Activated T-helper 1 cell treated with anti-CD3 and anti-CD28 coated beads, Interleukin-2, amount 50 U/mL, for 16 hours (primary cell): Measurements from ENCODE around the gene TIMM10.

Experiments used
- DNase-seq, 2 donors: peaks; one replicate each; pipeline ENCODE4 v3.0.0-alpha.2; 2020; ENCODE audit warnings: low read depth in 1 of 2, low spot score in 1 of 2

The TIMM10 gene

DNA sequence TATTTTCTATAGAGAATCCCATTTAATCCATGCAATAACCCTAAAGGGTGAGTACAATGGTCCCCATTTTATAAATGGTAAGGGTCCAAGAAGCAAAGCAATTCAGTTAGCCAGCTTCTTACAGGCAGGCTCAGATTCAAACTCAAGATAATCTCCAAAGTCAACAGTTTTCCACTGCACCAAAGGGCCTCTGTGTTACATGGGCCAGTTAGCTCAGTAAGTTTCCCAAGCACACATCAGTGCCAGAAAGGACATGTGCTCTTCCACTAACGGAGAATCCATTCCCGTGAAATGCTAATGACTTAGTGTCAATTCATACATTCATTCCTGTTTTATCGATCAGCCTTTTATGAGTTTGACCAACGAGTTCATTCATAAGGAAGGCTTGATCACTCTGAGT, 26.0 kb downstream of the TIMM10 start:
- DNase-seq = no peak

GRCh38 chr11:57502870-57503269, 27.7 kb downstream of the TIMM10 start:
- no peak for DNase-seq

- DNase-seq = no peak
These were observed 28.2 kb downstream of the TIMM10 start for GRCh38 chr11:57502376-57502775.

DNA sequence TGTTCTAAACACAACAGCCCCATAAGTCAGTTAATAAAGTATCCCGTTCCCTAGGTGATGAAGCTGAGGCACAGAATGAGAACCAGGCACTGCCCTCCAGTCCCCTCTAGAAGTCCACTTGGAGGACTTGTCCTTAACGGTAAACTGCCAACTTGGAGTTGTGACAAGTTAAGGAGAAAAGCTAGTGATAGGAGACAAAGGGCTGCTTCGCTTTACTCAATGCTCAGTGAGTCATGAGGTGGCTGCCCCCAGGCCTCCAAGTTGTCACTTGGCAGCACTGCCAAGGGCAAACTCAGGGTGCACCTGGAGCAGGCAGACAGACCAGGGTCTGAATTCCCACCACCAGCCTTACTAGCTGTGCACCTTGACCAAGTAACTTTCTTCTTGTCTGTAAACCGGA, 28.6 kb downstream of the TIMM10 start:
- DNase-seq = no peak

GRCh38 chr11:57500926-57501325, 29.6 kb downstream of the TIMM10 start:
- DNase-seq = no peak

DNA sequence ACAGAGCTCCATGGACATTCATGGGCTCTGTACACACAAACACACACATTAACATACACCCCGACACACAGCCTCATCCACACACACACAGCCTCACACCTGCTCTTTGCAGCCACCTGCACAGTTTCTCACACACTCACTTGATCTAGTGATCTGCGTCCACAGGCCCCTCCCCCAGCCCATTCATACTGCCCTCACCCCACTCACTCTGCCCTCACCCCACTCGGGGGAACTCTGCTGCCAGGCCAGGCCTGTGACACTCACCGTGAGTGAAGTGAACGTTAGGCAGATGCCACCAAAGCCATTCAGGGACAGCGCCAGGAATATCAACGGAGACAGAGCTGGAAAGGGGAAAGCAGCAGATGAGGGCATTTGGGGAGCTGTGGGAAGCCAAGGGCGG, 30.0 kb downstream of the TIMM10 start:
- DNase-seq = no peak

- DNase-seq = no peak
These were observed 30.5 kb downstream of the TIMM10 start for GRCh38 chr11:57499983-57500461.

DNA sequence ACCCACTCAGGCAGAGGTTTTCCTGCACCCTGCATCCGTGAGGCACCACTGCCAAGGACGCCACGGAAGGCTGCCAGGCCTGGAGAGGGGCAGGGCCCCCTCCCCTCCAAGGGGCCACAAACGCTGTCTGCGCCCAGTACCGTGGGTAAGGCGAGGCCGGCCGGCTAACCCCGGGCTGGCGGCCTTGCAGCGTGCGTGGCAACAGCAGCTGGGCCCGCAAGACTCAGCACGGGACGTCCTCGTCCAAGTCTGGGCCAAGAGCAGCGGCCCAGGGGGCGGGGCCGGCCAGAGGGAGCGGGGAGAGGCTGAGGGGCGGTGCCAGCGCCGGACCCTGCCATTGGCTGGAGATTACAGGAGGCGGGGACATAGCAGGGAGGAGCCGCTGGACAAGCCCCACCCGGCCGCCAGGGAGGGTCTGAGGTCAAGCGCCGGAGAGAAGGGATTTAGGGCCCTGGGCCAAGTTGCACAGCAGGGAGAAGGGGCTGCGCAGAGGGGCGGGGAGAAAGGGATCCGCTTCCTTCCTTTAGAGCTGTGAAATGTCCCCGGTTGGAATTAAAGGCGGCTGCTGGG, 31.1 kb downstream of the TIMM10 start:
- DNase-seq = no peak

GRCh38 chr11:57498540-57498939, 32.0 kb downstream of the TIMM10 start:
- DNase-seq = no peak

DNA sequence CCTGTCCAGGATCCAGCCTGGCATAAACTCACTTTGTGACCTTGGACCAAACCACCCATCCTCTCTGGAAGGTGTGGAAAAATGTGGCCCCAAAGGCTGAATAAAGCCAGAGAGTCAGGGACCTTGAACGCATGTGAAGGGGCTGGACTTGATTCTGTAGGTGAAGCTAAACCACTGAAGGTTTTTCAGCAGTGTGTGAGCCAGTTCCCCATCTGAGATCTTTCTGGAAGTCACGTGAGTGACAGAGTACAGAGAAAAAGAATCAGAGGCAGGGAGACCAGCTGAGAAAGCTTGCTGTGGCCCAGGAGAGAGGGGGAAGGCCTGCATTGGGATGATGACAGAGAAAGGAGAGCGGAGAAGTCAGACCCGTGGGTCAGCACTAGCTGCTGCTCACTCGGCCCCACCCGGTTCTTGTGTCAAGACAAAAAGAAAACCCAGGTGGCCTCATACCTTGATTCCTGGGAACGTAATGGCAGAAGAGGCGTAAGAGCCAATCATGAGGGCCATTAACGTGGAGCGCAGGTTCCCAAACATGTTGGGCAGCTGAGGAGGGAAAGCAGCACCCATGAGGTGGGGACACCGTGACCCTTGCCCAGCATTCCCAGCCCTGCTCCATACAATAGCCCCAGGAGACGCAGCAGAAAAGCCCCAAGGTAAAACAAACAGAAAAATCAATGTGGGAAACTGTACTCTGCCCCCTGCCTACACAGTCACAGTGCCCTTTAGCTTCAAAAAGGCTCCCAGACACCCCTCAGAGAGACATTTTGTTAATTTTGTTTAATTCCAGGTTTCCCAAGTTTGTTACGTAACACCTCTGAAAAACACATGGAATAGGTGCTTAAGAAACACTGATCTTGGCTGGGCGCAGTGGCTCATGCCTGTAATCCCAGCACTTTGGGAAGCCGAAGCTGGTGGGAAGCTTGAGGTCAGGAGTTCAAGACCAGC, 33.0 kb downstream of the TIMM10 start:
- no peak for DNase-seq

GRCh38 chr11:57496109-57496820, 34.3 kb downstream of the TIMM10 start:
- no peak for DNase-seq

DNA sequence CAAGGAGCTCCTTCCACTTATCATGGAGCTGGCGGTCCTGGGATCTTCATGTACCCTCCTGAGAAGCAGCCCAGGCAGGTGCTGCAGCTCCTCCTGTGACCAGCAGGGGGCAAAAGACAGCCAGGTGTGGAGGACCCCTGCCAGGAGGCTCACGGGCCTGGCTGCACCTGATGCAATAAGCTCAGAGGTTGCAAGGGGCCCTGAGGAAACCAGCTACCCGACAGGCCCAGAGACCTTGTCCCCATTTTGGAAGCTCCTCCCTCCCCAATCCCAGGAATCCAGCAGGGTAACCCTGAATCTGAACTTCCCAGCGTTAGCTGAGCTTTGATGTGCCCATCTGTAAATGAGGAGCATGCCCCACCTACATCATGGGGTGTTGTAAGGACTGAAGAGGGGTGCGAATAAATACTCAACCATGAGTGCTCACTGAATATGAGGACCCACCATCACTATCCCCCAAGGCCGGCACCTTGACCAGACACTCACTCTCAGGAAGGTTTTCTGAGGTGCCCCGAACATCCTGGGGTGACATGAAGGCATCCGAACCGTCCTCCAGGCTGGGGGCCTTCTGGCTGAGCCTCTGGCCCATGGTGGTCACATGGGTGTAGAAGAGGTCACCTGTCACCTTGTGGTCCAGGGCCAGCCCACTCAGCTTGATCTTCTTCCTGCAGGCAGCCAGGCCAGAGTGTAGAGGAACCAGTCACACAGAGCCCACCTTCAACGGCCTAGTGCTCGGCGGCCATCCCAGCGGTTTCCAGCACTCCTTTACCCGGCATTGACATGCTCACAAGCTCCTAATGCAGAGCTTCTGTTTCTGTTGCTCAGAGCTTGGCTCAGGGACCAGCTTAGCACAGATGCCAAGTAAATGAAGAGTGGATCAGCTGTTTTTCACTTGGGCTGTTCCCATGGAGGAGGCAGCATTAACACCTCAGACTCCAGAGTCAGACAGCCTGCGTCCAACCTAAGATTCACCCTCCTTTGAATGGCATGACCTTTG, 36.7 kb downstream of the TIMM10 start:
- DNase-seq = peak; percentile 61 to 69

- DNase-seq = no peak
These were observed 39.0 kb downstream of the TIMM10 start for GRCh38 chr11:57491371-57492061.

DNA sequence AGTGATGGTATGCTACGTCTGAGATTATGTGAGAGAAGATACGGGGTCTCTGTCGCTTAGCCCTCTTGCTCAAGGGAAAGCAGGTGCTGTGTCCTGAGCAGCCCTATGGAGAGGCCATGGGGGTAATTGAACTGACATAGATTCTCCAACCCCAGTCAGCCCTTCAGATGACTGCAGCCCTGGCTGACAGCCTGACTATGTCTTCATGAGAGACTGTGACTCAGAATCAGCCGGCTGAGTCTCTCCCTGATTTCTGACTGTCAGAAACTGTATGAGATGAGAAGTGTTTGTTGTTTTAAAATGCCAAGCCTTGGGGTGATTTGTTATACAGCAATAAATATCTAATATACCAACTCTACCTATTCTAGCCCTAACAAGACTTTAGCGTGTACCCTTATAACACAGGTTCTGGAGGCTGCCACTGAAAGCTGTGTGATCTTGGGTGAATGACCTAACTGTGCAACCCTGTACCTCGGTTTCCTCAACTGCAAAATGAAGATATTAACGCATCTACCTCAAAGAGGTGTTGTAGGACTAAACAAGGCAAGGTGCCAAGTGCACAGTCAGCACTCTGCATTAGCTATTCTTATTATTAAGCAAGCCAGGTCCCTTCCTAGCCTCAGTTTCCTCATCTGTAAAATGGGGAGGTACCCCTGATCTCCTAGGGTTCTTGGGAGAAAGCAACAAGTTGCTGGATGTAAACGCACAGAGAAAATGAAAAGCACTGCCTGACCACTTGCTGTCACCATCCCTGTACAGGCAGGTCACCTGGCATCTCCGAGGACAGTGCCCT, 39.9 kb downstream of the TIMM10 start:
- no peak for DNase-seq

DNA sequence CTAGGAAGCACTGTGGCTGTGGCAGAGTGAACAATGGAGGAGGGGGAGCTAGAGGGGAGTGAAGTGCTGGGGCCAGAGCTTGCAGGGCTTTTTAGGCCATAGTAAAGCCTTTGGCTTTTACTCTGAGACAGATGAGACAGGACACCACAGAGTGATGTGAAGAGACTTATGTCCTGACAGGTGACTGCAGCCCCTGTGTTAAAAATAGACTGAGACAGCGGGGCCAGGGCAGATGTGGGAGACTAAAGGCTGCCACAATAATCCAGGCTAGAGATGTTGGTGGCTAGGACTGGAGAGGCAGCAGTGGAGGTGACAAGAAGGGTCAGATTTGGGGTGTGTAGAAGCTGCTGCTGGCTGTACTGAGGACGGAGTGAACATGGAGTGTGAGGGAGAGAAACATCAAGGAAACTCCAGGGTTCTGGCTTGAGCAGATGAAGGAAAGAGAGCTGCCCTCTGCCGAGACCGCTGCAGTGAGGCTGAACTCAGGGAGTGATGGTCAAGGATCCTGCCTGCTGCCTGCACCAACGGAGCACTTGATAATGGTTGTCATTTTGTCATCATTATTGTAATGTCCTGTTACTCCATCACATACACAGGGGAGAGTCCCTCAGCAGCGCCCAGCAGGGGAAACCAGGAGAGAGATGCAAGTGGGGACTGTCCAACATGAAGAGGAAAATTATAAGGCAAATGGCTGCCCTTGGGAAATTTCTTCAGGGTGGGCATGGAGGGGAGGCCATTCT, 42.5 kb downstream of the TIMM10 start:
- DNase-seq = no peak

DNA sequence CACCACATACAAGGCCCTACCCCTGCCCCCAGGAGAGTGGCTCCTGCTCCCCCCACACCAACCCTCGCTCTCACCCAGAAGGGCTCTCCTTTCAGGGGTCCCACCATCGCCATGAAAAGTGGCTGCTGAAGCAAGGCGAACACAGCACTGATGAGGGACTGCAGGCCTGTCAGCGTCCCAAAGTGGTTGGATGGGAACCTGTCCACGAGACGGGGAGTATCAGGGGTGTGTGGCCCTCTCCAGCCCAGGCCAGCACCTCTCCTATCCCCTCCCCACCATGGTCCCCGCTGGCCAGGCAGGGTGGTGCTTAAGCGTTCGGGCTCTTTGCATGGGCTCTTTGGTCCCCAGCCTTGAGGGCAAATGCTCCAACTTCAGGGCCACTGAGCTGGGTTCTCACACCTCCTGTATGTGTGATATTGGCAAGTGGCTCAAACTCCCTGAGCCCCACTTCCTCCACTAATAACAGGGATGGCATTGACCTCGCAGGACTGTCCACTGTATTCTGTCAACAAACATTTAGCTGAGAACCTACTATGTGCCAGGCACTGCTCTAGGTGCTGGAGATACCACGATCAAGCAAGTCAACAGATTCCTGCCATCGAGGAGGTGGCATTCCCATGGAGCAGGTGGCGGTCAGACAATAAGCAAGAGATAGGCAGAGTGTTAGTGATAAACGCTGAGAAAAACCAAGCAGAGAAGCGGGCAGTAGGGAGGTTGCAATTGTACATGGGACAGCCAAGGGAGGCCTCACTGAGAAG, 43.4 kb downstream of the TIMM10 start:
- DNase-seq = no peak

GRCh38 chr11:57485217-57485990, 45.1 kb downstream of the TIMM10 start:
- no peak for DNase-seq
